ENCODE data around the gene KCNC3. TPM values are rescaled to one million over a fixed set of nuclear protein-coding genes. Genes with fewer than 3 reads are reported as not detected.

Gene KCNC3
- total and polyA plus RNA-seq, 2 of the 13 experiments (the other 11 are each of a cell fraction or from before 2014, with no cell fraction given) = 0.29 to 1.7 TPM

- peak; percentile 25; the same call in 1 of the 2 replicates for TF ChIP-seq ARID4A (CRISPR knock-in tag; IDR thresholded peaks at IDR 0.05; ENCODE audit: borderline replicate concordance)
- TF ChIP-seq SP4 (CRISPR knock-in tag; IDR thresholded peaks at IDR 0.05) = peak; percentile 86
- TF ChIP-seq ZNF30 (CRISPR knock-in tag; IDR thresholded peaks at IDR 0.05) = no peak
- peak; percentile 1; the same call in 1 of the 2 replicates for TF ChIP-seq ZNF777 (CRISPR knock-in tag; IDR thresholded peaks at IDR 0.05)
- no peak for TF ChIP-seq FUBP1 (CRISPR knock-in tag; IDR thresholded peaks at IDR 0.05; ENCODE audit: borderline replicate concordance)
- 0 out of 2 replicates have a peak, but pooled peaks have one; percentile 25 for TF ChIP-seq SNAPC2 (CRISPR knock-in tag; IDR thresholded peaks at IDR 0.05)
- TF ChIP-seq NR2F2 (IDR thresholded peaks at IDR 0.05; ENCODE audit: borderline replicate concordance, low read depth) = no peak
- TF ChIP-seq HNRNPK (IDR thresholded peaks at IDR 0.05; ENCODE audit: low read depth, low read length, poor library complexity, severe bottlenecking) = peak; percentile 65
- TF ChIP-seq ZFX (CRISPR knock-in tag; IDR thresholded peaks at IDR 0.05; ENCODE audit: low read depth) = no peak
- no peak for TF ChIP-seq RXRB (CRISPR knock-in tag; IDR thresholded peaks at IDR 0.05; ENCODE audit: borderline replicate concordance)
- TF ChIP-seq PBX3 (CRISPR knock-in tag; IDR thresholded peaks at IDR 0.05; ENCODE audit: borderline replicate concordance) = no peak
- TF ChIP-seq FLYWCH1 (CRISPR knock-in tag; IDR thresholded peaks at IDR 0.05) = no peak
- 0 out of 2 replicates have a peak, but pooled peaks have one; percentile 25 for TF ChIP-seq ISL2 (CRISPR knock-in tag; IDR thresholded peaks at IDR 0.05)
- TF ChIP-seq ZBTB49 (CRISPR knock-in tag; IDR thresholded peaks at IDR 0.05; ENCODE audit: borderline replicate concordance) = no peak
Observed at GRCh38 chr19:50330365-50331078, 1.3 kb upstream of the KCNC3 start (continued).

Measured in HepG2 (cell line).